Natural killer cell (primary cell): ENCODE results near the gene CALHM2. TPM values are rescaled to one million over a fixed set of nuclear protein-coding genes. Genes with fewer than 3 reads are reported as not detected.
"Not testable (repeated sequence)": the region's sequence is repeated elsewhere in the genome, so short reads cannot be mapped to it uniquely, and the experiment has no call there.

Experiments
- ATAC-seq, 3 donors: fragments of 150-1000 bp in 2 of 3; fragments of 200-7000 bp in 1 of 3; cut with Tn5 transposase; 1 replicate in 1 of 3; 2 replicates in 2 of 3; pipeline ENCODE4 v1.10.0; 2021; ENCODE audit warnings: mild to moderate bottlenecking in 2 of 3, moderate library complexity in 2 of 3
- DNase-seq, 2 donors: peaks; one replicate each; pipeline versions ENCODE4 v3.0.0 to v3.0.0-alpha.2; 2013 to 2021; ENCODE audit warnings: mixed read lengths in 1 of 2
- H3K27ac ChIP-seq: one replicate; pipeline ENCODE4 v1.5.1; 2013; ENCODE audit warnings: mild to moderate bottlenecking, low read length
- H3K27me3 ChIP-seq: one replicate; pipeline ENCODE4 v1.6.1; 2013; ENCODE audit warnings: low read length; ENCODE audit not compliant: control insufficient read depth, insufficient read depth
- H3K36me3 ChIP-seq: one replicate; pipeline ENCODE4 v1.6.1; 2013; ENCODE audit warnings: low read length; ENCODE audit not compliant: control insufficient read depth, insufficient read depth
- H3K4me1 ChIP-seq: one replicate; pipeline ENCODE4 v1.6.1; 2013; ENCODE audit warnings: low read length; ENCODE audit not compliant: control insufficient read depth, insufficient read depth
- H3K4me3 ChIP-seq: one replicate; pipeline ENCODE4 v1.5.1; 2013; ENCODE audit warnings: low read length
- H3K9me3 ChIP-seq: one replicate; pipeline ENCODE4 v1.6.1; 2013; ENCODE audit warnings: low read length; ENCODE audit not compliant: control insufficient read depth, insufficient read depth
- H3K27ac Mint-ChIP-seq, 2 donors: one replicate each; pipeline ENCODE4 v1.8.0; 2022; ENCODE audit warnings: mild to moderate bottlenecking in 2 of 2, mixed read lengths in 2 of 2, moderate library complexity in 1 of 2
- H3K27me3 Mint-ChIP-seq, 2 donors: one replicate each; pipeline ENCODE4 v1.8.0; 2022; ENCODE audit warnings: low read depth in 2 of 2, mixed read lengths in 2 of 2
- H3K36me3 Mint-ChIP-seq: one replicate; pipeline ENCODE4 v1.8.0; 2022; ENCODE audit warnings: mixed read lengths
- H3K4me1 Mint-ChIP-seq, 2 donors: one replicate each; pipeline ENCODE4 v1.8.0; 2022; ENCODE audit warnings: mixed read lengths in 2 of 2
- H3K4me3 Mint-ChIP-seq: one replicate; pipeline ENCODE4 v1.8.0; 2022; ENCODE audit warnings: mild to moderate bottlenecking, moderate library complexity, mixed read lengths
- H3K9me3 Mint-ChIP-seq, 2 donors: one replicate each; pipeline ENCODE4 v1.8.0; 2022; ENCODE audit warnings: mixed read lengths in 2 of 2
- WGBS: methylation state at CpG from one replicate; pipeline ENCODE4 v1.1.7; 2013; ENCODE audit warnings: missing lambda C conversion rate; ENCODE audit not compliant: insufficient coverage; 5-methylcytosine and 5-hydroxymethylcytosine counted together
- intact Hi-C: fragments of 100-400 bp; cut with micrococcal nuclease; formaldehyde crosslinking; loops from one replicate; pipeline ENCODE4 v1.14.2; 2022
- total RNA-seq, 4 donors: library from RNA; stranded (reverse); fragments of 120-200 nt in 1 of 4; gene quantifications; one replicate each; pipeline versions ENCODE4 v1.2.3 to v1.2.4, GENCODE V29; 2013 to 2022
- TF ChIP-seq, protein P1 (sequence below): fragments of 200-600 bp; IDR thresholded peaks from one replicate; pipeline ENCODE4 v1.8.0; 2022; ENCODE audit warnings: antibody characterized with exemption

Gene CALHM2
- total RNA-seq, 3 donors from 2014 or later (not counting 1 experiment from before 2014, with no cell fraction given) = 26.6 to 55.2 (median 37.2) TPM

DNA sequence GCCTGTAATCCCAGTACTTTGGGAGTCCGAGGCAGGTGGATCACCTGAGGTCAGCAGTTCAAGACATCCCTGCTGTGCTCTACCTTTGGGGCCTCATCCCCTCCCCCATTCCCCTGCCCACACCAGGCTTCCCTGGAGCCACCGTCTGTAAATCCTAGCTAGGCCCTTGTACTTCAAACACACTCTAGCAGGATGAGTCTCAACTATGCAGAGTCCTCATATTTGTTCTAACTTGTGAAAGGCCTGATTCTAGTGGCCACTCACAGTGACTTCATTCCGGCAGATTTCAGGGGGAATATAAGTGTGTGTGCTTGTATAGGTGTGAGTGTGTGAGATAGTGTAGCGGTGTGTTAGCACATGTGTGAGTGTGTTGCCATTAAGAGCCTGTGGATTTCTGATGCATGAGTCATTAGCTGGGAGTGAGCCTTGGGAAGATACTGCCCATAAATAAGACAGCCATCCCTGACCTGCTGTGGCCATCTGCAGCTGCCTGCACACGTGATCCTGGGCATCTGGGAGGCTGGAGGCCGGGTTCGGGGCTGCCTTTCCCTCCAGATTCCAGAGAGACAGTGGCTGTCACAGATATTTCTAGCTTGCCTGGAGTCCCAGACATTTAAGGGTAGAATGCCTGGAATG, 39.7 kb upstream of the CALHM2 start:
- TF ChIP-seq, protein P1, sequence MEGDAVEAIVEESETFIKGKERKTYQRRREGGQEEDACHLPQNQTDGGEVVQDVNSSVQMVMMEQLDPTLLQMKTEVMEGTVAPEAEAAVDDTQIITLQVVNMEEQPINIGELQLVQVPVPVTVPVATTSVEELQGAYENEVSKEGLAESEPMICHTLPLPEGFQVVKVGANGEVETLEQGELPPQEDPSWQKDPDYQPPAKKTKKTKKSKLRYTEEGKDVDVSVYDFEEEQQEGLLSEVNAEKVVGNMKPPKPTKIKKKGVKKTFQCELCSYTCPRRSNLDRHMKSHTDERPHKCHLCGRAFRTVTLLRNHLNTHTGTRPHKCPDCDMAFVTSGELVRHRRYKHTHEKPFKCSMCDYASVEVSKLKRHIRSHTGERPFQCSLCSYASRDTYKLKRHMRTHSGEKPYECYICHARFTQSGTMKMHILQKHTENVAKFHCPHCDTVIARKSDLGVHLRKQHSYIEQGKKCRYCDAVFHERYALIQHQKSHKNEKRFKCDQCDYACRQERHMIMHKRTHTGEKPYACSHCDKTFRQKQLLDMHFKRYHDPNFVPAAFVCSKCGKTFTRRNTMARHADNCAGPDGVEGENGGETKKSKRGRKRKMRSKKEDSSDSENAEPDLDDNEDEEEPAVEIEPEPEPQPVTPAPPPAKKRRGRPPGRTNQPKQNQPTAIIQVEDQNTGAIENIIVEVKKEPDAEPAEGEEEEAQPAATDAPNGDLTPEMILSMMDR = no peak
- no peaks in the 10 kb centered on the region for H3K36me3 Mint-ChIP-seq
- Histone ChIP-seq H3K36me3 (no peaks in the 10 kb centered on the region), H3K4me1 (peaks cover 22% of the 10 kb centered on the region), H3K27ac (no peak overlapping the region), H3K9me3 (no peaks in the 10 kb centered on the region), H3K27me3 (peaks cover 13% of the 10 kb centered on the region), H3K4me3 (no peak overlapping the region)
- peaks cover 5 to 6% of the 10 kb centered on the region in 2 donors for H3K4me1 Mint-ChIP-seq
- DNase-seq (no peak), ATAC-seq (no peak)
- peaks cover 26 to 36% of the 10 kb centered on the region in 2 donors for H3K27me3 Mint-ChIP-seq
- H3K9me3 Mint-ChIP-seq = no peaks in the 10 kb centered on the region
- intact Hi-C loops = no loop called here
- peak overlapping the region; percentile 38 for H3K4me3 Mint-ChIP-seq
- WGBS = 92% methylated on average over 7 of the region's 7 CpGs
- H3K27ac Mint-ChIP-seq = no peak overlapping the region

DNA sequence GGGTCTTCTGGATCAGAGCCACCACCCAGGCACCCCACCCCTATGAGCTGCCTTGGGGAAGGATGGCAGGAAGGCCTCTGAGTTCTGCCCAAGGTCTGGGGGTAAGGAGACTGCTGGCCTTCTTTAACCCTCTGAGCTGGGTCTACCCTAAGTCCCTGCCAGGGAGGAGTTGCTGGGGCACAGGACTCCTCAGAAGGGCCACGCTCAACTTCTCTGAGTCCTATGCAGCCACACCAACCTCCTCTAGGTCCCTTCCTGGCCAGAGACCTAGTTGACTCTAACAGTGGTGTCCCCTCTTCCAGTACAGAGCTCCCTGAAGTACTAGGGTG, 38.8 kb upstream of the CALHM2 start:
- H3K4me3 ChIP-seq = no peak overlapping the region
- intact Hi-C loops = no loop called here
- TF ChIP-seq, protein P1 = no peak
- H3K27ac ChIP-seq = no peak overlapping the region
- H3K9me3 ChIP-seq = no peaks in the 10 kb centered on the region
- Mint-ChIP-seq H3K4me3 (no peak overlapping the region), H3K9me3 (no peaks in the 10 kb centered on the region), H3K27ac (no peak overlapping the region), H3K36me3 (no peaks in the 10 kb centered on the region), H3K27me3 (peaks cover 24 to 36% of the 10 kb centered on the region in 2 donors), H3K4me1 (peaks cover 5 to 6% of the 10 kb centered on the region in 2 donors)
- ATAC-seq (peak in 2 of 3 donors; percentile 13 to 25), DNase-seq (no peak)
- H3K27me3 ChIP-seq = peaks cover 11% of the 10 kb centered on the region
- H3K36me3 ChIP-seq = no peaks in the 10 kb centered on the region
- 88% methylated on average over 1 of the region's 1 CpG for WGBS
- H3K4me1 ChIP-seq = peaks cover 22% of the 10 kb centered on the region

DNA sequence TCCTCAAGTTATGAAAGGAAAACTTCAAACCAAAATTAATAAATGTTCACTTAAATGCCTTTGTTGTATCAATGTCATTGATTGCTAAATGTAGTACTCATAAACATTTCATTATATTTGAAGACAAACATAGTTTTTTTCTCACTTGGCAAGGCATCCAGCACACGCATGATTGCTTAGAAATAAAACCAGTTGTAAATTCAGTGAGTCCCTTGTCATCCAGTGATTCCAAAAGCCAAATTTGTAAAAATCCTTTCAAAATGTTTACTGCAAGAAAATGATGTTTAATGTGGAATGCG, 35.2 kb upstream of the CALHM2 start:
- Mint-ChIP-seq H3K27me3 (peaks cover 6 to 12% of the 10 kb centered on the region in 2 donors), H3K4me3 (no peak overlapping the region), H3K4me1 (no peaks in the 10 kb centered on the region), H3K36me3 (no peaks in the 10 kb centered on the region), H3K9me3 (no peaks in the 10 kb centered on the region), H3K27ac (no peak overlapping the region)
- intact Hi-C loops = loop anchor here (10.0 kb wide), 1 partner anchor 653 kb away; the partner anchor contains the start of gene CYP17A1
- ATAC-seq (no peak), DNase-seq (no peak)
- 92% methylated on average over 2 of the region's 2 CpGs for WGBS
- Histone ChIP-seq H3K4me3 (no peak overlapping the region), H3K27me3 (no peaks in the 10 kb centered on the region), H3K4me1 (peaks cover 15% of the 10 kb centered on the region), H3K9me3 (no peaks in the 10 kb centered on the region), H3K27ac (no peak overlapping the region), H3K36me3 (no peaks in the 10 kb centered on the region)
- TF ChIP-seq, protein P1 = no peak

DNA sequence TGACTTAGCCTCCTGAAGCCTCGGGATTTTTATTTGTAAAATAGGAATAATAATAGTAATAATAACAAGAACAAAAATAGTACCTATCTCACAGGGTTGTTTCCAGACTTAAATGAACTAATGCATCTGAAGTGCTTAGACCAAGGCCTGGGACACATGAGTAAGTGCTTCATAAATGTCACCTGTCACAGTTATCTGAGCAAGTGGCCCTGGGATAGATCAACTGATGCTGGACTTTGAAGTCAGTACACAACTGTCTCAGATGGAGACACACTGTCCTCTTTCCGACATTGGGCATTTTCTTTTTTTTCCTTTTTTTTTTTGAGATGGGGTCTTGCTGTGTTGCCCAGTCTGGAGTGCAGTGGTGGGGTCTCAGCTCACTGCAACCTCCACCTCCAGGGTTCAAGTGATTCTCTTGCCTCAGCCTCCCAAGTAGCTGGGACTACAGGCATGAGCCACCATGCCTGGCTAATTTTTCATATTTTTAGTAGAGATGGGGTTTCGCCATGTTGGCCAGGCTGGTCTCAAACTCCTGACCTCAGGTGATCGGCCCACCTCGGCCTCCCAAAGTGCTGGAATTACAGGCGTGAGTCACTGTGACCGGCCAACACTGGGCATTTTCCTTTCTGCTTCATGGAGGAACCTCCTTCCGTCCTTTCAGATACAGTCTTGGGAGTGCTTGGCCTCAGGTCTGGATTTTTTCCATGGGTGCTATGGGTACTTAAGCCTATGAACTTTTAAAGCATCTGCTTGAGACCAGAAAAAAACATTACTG, 34.7 kb upstream of the CALHM2 start:
- intact Hi-C loops = loop anchor here (10.0 kb wide), 1 partner anchor 652 kb away; the partner anchor contains the start of gene CYP17A1
- not testable (repeated sequence) for H3K9me3 ChIP-seq, H3K36me3 Mint-ChIP-seq, H3K27ac Mint-ChIP-seq, H3K4me3 ChIP-seq, ATAC-seq, H3K36me3 ChIP-seq, H3K9me3 Mint-ChIP-seq, H3K27me3 Mint-ChIP-seq, H3K27me3 ChIP-seq, H3K27ac ChIP-seq, H3K4me3 Mint-ChIP-seq, H3K4me1 Mint-ChIP-seq, DNase-seq
- peaks cover 15% of the 10 kb centered on the region for H3K4me1 ChIP-seq
- WGBS = 90% methylated on average over 7 of the region's 8 CpGs
